Measurements from ENCODE around the gene ALPK3.
"Not testable (repeated sequence)": the region's sequence is repeated elsewhere in the genome, so short reads cannot be mapped to it uniquely, and the experiment has no call there.

The ALPK3 gene

GRCh38 chr15:84876269-84876668 is 59.1 kb downstream of the ALPK3 start:
- FAIRE-seq = no peak

- FAIRE-seq = not testable (repeated sequence)
Measured at GRCh38 chr15:84877701-84878100, 60.5 kb downstream of the ALPK3 start.

- FAIRE-seq = no peak
Measured at GRCh38 chr15:84878504-84878903, 61.3 kb downstream of the ALPK3 start.

GRCh38 chr15:84879088-84879780 is 62.1 kb downstream of the ALPK3 start:
- FAIRE-seq = no peak

- FAIRE-seq = no peak
Measured at GRCh38 chr15:84880007-84880406, 62.9 kb downstream of the ALPK3 start.

- no peak for FAIRE-seq
Measured at GRCh38 chr15:84880822-84881519, 63.8 kb downstream of the ALPK3 start.

GRCh38 chr15:84881520-84881830 is 64.3 kb downstream of the ALPK3 start:
- no peak for FAIRE-seq

GRCh38 chr15:84883466-84883865 is 66.3 kb downstream of the ALPK3 start:
- FAIRE-seq = no peak

GRCh38 chr15:84883916-84884781 is 67.0 kb downstream of the ALPK3 start, which contains the start of gene SLC28A1:
Gene SLC28A1 (plus strand): TSS chr15:84884662. CDS start chr15:84887761, 3,099 bp downstream.
- no peak for FAIRE-seq

- FAIRE-seq = no peak
Measured at GRCh38 chr15:84885801-84886200, 68.6 kb downstream of the ALPK3 start.

- no peak for FAIRE-seq
Measured at GRCh38 chr15:84886211-84886983, 69.2 kb downstream of the ALPK3 start.

GRCh38 chr15:84886984-84887299 is 69.8 kb downstream of the ALPK3 start:
- no peak for FAIRE-seq

- no peak for FAIRE-seq
Measured at GRCh38 chr15:84887938-84888337, 70.8 kb downstream of the ALPK3 start.

GRCh38 chr15:84888639-84889038 is 71.5 kb downstream of the ALPK3 start:
- no peak for FAIRE-seq

GRCh38 chr15:84889313-84889990 is 72.3 kb downstream of the ALPK3 start:
- no peak for FAIRE-seq

- FAIRE-seq = no peak
Measured at GRCh38 chr15:84889991-84890669, 73.0 kb downstream of the ALPK3 start.

- no peak for FAIRE-seq
Measured at GRCh38 chr15:84890670-84891162, 73.6 kb downstream of the ALPK3 start.

GRCh38 chr15:84891339-84891738 is 74.2 kb downstream of the ALPK3 start:
- FAIRE-seq = no peak

- FAIRE-seq = no peak
Measured at GRCh38 chr15:84892786-84893307, 75.7 kb downstream of the ALPK3 start.

- FAIRE-seq = no peak
Measured at GRCh38 chr15:84893607-84894006, 76.5 kb downstream of the ALPK3 start.

- FAIRE-seq = no peak
Measured at GRCh38 chr15:84894736-84895425, 77.7 kb downstream of the ALPK3 start.
